Adipose tissue (tissue), 3 donors: ENCODE data around the gene PDSS1. TPM values are rescaled to one million over a fixed set of nuclear protein-coding genes. Genes with fewer than 3 reads are reported as not detected.

ENCODE experiments used
- H3K27ac ChIP-seq: one replicate; pipeline ENCODE4 v1.5.1; 2013; ENCODE audit warnings: low read depth, low read length
- WGBS, 3 donors: extraction: QIAGEN DNeasy Blood & Tissue Kit; methylation state at CpG; one replicate each; pipeline ENCODE4 v1.1.7; 2013; 5-methylcytosine and 5-hydroxymethylcytosine counted together
- polyA plus RNA-seq, 3 donors: library from polyadenylated mRNA; stranded (reverse); fragments of 200-250 nt; gene quantifications; one replicate each; pipeline ENCODE4 v1.2.3, GENCODE V29; 2013
- donor health status: healthy with polysubstance abuse.
- donor health status: Bipolar disorder and iron deficiency.
- donor health status: healthy.

Gene PDSS1
- polyA plus RNA-seq, 3 donors = 3.2 to 7.0 (median 5.7) TPM

GRCh38 chr10:26730552-26730951 is 33.1 kb downstream of the PDSS1 start:
- 80 to 94% (median 87%) methylated on average over 2 of the region's 2 CpGs for WGBS, 3 donors
- no peak overlapping the region for H3K27ac ChIP-seq

GRCh38 chr10:26733750-26734568 is 36.5 kb downstream of the PDSS1 start:
- 53 to 94% (median 86%) methylated on average over 14 of the region's 14 CpGs for WGBS, 3 donors
- H3K27ac ChIP-seq = no peak overlapping the region

- 75 to 96% (median 94%) methylated on average over 4 of the region's 4 CpGs for WGBS, 3 donors
- no peak overlapping the region for H3K27ac ChIP-seq
Measured at GRCh38 chr10:26735435-26735834, 37.9 kb downstream of the PDSS1 start.

GRCh38 chr10:26737730-26738129 is 40.2 kb downstream of the PDSS1 start:
- H3K27ac ChIP-seq = no peak overlapping the region
- WGBS, 3 donors = 48 to 83% (median 59%) methylated on average over 1 of the region's 1 CpG

- WGBS, 3 donors = 76 to 90% (median 79%) methylated on average over 5 of the region's 5 CpGs
- no peak overlapping the region for H3K27ac ChIP-seq
Measured at GRCh38 chr10:26738301-26738911, 40.9 kb downstream of the PDSS1 start.

GRCh38 chr10:26739071-26739631 is 41.6 kb downstream of the PDSS1 start:
- no peak overlapping the region for H3K27ac ChIP-seq
- 77 to 80% (median 77%) methylated on average over 6 of the region's 6 CpGs for WGBS, 3 donors

GRCh38 chr10:26741368-26741767 is 43.9 kb downstream of the PDSS1 start:
- 95 to 100% (median 98%) methylated on average over 4 of the region's 4 CpGs for WGBS, 3 donors
- no peak overlapping the region for H3K27ac ChIP-seq

GRCh38 chr10:26743091-26743490 is 45.6 kb downstream of the PDSS1 start:
- no peak overlapping the region for H3K27ac ChIP-seq
- WGBS, 3 donors = 90 to 91% (median 91%) methylated on average over 2 of the region's 2 CpGs

GRCh38 chr10:26743841-26744240 is 46.3 kb downstream of the PDSS1 start:
- WGBS, 3 donors = 69 to 86% (median 83%) methylated on average over 1 of the region's 1 CpG
- H3K27ac ChIP-seq = no peak overlapping the region

GRCh38 chr10:26746061-26746460 is 48.6 kb downstream of the PDSS1 start:
- no peak overlapping the region for H3K27ac ChIP-seq
- 76 to 89% (median 79%) methylated on average over 5 of the region's 5 CpGs for WGBS, 3 donors

- no peak overlapping the region for H3K27ac ChIP-seq
- 81 to 86% (median 83%) methylated on average over 4 of the region's 4 CpGs for WGBS, 3 donors
Measured at GRCh38 chr10:26755443-26755903, 58.0 kb downstream of the PDSS1 start.

GRCh38 chr10:26759008-26759407 is 61.5 kb downstream of the PDSS1 start:
- WGBS, 3 donors = 88 to 91% (median 89%) methylated on average over 4 of the region's 4 CpGs
- H3K27ac ChIP-seq = no peak overlapping the region

- WGBS, 3 donors = 91 to 99% (median 97%) methylated on average over 2 of the region's 2 CpGs
- no peak overlapping the region for H3K27ac ChIP-seq
Measured at GRCh38 chr10:26765549-26765948, 68.0 kb downstream of the PDSS1 start.

GRCh38 chr10:26770069-26770468 is 72.6 kb downstream of the PDSS1 start:
- 94 to 97% (median 97%) methylated on average over 4 of the region's 4 CpGs for WGBS, 3 donors
- H3K27ac ChIP-seq = no peak overlapping the region

GRCh38 chr10:26773633-26774032 is 76.1 kb downstream of the PDSS1 start:
- no peak overlapping the region for H3K27ac ChIP-seq
- 86 to 92% (median 91%) methylated on average over 2 of the region's 2 CpGs for WGBS, 3 donors

- no peak overlapping the region for H3K27ac ChIP-seq
- 91 to 97% (median 94%) methylated on average over 1 of the region's 1 CpG for WGBS, 3 donors
Measured at GRCh38 chr10:26776258-26776657, 78.8 kb downstream of the PDSS1 start.

- no peak overlapping the region for H3K27ac ChIP-seq
- WGBS, 3 donors = 94 to 97% (median 97%) methylated on average over 2 of the region's 2 CpGs
Measured at GRCh38 chr10:26777686-26778085, 80.2 kb downstream of the PDSS1 start.

- 86 to 93% (median 86%) methylated on average over 4 of the region's 4 CpGs for WGBS, 3 donors
- H3K27ac ChIP-seq = no peak overlapping the region
Measured at GRCh38 chr10:26779176-26779860, 81.8 kb downstream of the PDSS1 start.
